ENCODE results near the gene CPNE7.

The CPNE7 gene

GRCh38 chr16:89552913-89553312, 22.6 kb upstream of the CPNE7 start:
- no peak overlapping the region for H3K4me3 ChIP-seq (ENCODE audit: low read length)
- no peaks in the 10 kb centered on the region for H4K20me1 ChIP-seq (ENCODE audit: insufficient read depth, low read length)
- H3K79me2 ChIP-seq (ENCODE audit: low read length), result no peaks in the 10 kb centered on the region
- H3K4me1 ChIP-seq (ENCODE audit: low read length), result no peaks in the 10 kb centered on the region
- no peak overlapping the region for H3K27ac ChIP-seq (ENCODE audit: low read length)
- no peak overlapping the region for H2AFZ ChIP-seq (ENCODE audit: low read depth, low read length)
- no peak overlapping the region for H3K9ac ChIP-seq (ENCODE audit: low read length)
- no peaks in the 10 kb centered on the region for H3K9me3 ChIP-seq (ENCODE audit: insufficient read depth, low read length)
- peaks cover 12% of the 10 kb centered on the region for H3K36me3 ChIP-seq (replicated peaks; ENCODE audit: low read depth, low read length)
- H3K27me3 ChIP-seq (ENCODE audit: low read depth, low read length), result no peaks in the 10 kb centered on the region
- TF ChIP-seq CTCF (IDR thresholded peaks at IDR 0.05; ENCODE audit: low read depth, low read length), result no peak
- TF ChIP-seq EZH2phosphoT487 (IDR thresholded peaks at IDR 0.05; ENCODE audit: low read depth), result no peak
- no peak overlapping the region for H3K4me2 ChIP-seq (ENCODE audit: low read length)

- Histone ChIP-seq H3K4me2 (ENCODE audit: low read length) (no peak overlapping the region), H3K79me2 (ENCODE audit: low read length) (no peaks in the 10 kb centered on the region), H3K36me3 (replicated peaks; ENCODE audit: low read depth, low read length) (peaks cover 11% of the 10 kb centered on the region), H3K9ac (ENCODE audit: low read length) (no peak overlapping the region), H3K4me3 (ENCODE audit: low read length) (no peak overlapping the region), H3K4me1 (ENCODE audit: low read length) (no peaks in the 10 kb centered on the region), H2AFZ (ENCODE audit: low read depth, low read length) (no peak overlapping the region), H3K27ac (ENCODE audit: low read length) (no peak overlapping the region), H3K27me3 (ENCODE audit: low read depth, low read length) (no peaks in the 10 kb centered on the region), H3K9me3 (ENCODE audit: insufficient read depth, low read length) (no peaks in the 10 kb centered on the region), H4K20me1 (ENCODE audit: insufficient read depth, low read length) (no peaks in the 10 kb centered on the region)
- TF ChIP-seq EZH2phosphoT487 (IDR thresholded peaks at IDR 0.05; ENCODE audit: low read depth) (no peak), CTCF (IDR thresholded peaks at IDR 0.05; ENCODE audit: low read depth, low read length) (no peak)
Measured at GRCh38 chr16:89553733-89554132, 21.8 kb upstream of the CPNE7 start.

GRCh38 chr16:89554343-89554742, 21.2 kb upstream of the CPNE7 start:
- Histone ChIP-seq H3K4me3 (ENCODE audit: low read length) (no peak overlapping the region), H3K27ac (ENCODE audit: low read length) (no peak overlapping the region), H3K9me3 (ENCODE audit: insufficient read depth, low read length) (no peaks in the 10 kb centered on the region), H3K4me2 (ENCODE audit: low read length) (no peak overlapping the region), H3K79me2 (ENCODE audit: low read length) (no peaks in the 10 kb centered on the region), H3K36me3 (replicated peaks; ENCODE audit: low read depth, low read length) (peaks cover 8% of the 10 kb centered on the region), H4K20me1 (ENCODE audit: insufficient read depth, low read length) (no peaks in the 10 kb centered on the region), H3K9ac (ENCODE audit: low read length) (no peak overlapping the region), H3K4me1 (ENCODE audit: low read length) (no peaks in the 10 kb centered on the region), H2AFZ (ENCODE audit: low read depth, low read length) (no peak overlapping the region), H3K27me3 (ENCODE audit: low read depth, low read length) (no peaks in the 10 kb centered on the region)
- no peak for TF ChIP-seq EZH2phosphoT487 (IDR thresholded peaks at IDR 0.05; ENCODE audit: low read depth)
- no peak for TF ChIP-seq CTCF (IDR thresholded peaks at IDR 0.05; ENCODE audit: low read depth, low read length)

- TF ChIP-seq CTCF (IDR thresholded peaks at IDR 0.05; ENCODE audit: low read depth, low read length), result no peak
- TF ChIP-seq EZH2phosphoT487 (IDR thresholded peaks at IDR 0.05; ENCODE audit: low read depth), result no peak
- peaks cover 8% of the 10 kb centered on the region for H3K36me3 ChIP-seq (replicated peaks; ENCODE audit: low read depth, low read length)
- H3K27ac ChIP-seq (ENCODE audit: low read length), result no peak overlapping the region
Measured at GRCh38 chr16:89555265-89555664, 20.3 kb upstream of the CPNE7 start.

More at GRCh38 chr16:89555265-89555664, 20.3 kb upstream of the CPNE7 start:
- no peaks in the 10 kb centered on the region for H3K9me3 ChIP-seq (ENCODE audit: insufficient read depth, low read length)
- no peak overlapping the region for H2AFZ ChIP-seq (ENCODE audit: low read depth, low read length)
- H3K4me1 ChIP-seq (ENCODE audit: low read length), result no peaks in the 10 kb centered on the region
- H3K4me3 ChIP-seq (ENCODE audit: low read length), result no peak overlapping the region
- H3K4me2 ChIP-seq (ENCODE audit: low read length), result no peak overlapping the region
- no peaks in the 10 kb centered on the region for H4K20me1 ChIP-seq (ENCODE audit: insufficient read depth, low read length)
- H3K79me2 ChIP-seq (ENCODE audit: low read length), result no peaks in the 10 kb centered on the region; the same call in 1 of the 2 replicates
- H3K9ac ChIP-seq (ENCODE audit: low read length), result no peak overlapping the region
- no peaks in the 10 kb centered on the region for H3K27me3 ChIP-seq (ENCODE audit: low read depth, low read length)
